NB4 (cell line): Measurements from ENCODE around the gene KNSTRN.
A peak's percentile ranks its signal among the peaks of the same experiment; 100 is the strongest.

Experiments used
- DNase-seq: peaks from one replicate; pipeline ENCODE4 v3.0.0; 2010; ENCODE audit warnings: low read depth
- H3K4me3 ChIP-seq: one replicate; pipeline ENCODE4 v1.5.1; 2011; ENCODE audit warnings: mild to moderate bottlenecking, low read depth, low read length, moderate library complexity
- MYC ChIP-seq: IDR thresholded peaks from 2 replicates; pipeline ENCODE4 v1.6.1; 2011; ENCODE audit warnings: low read depth, low read length
- POLR2A ChIP-seq: IDR thresholded peaks from 2 replicates; pipeline ENCODE4 v1.6.1; 2011; ENCODE audit warnings: mild to moderate bottlenecking; ENCODE audit not compliant: insufficient read length; ENCODE audit errors: extremely low read depth
- TF ChIP-seq, protein P1 (sequence below): IDR thresholded peaks from 2 replicates; pipeline ENCODE4 v1.6.1; 2011; ENCODE audit warnings: low read depth, low read length
- TF ChIP-seq, protein P2 (sequence below): IDR thresholded peaks from one replicate; pipeline ENCODE4 v1.5.1; 2012; ENCODE audit warnings: low read depth, low read length

KNSTRN gene, protein sequence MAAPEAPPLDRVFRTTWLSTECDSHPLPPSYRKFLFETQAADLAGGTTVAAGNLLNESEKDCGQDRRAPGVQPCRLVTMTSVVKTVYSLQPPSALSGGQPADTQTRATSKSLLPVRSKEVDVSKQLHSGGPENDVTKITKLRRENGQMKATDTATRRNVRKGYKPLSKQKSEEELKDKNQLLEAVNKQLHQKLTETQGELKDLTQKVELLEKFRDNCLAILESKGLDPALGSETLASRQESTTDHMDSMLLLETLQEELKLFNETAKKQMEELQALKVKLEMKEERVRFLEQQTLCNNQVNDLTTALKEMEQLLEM

DNA sequence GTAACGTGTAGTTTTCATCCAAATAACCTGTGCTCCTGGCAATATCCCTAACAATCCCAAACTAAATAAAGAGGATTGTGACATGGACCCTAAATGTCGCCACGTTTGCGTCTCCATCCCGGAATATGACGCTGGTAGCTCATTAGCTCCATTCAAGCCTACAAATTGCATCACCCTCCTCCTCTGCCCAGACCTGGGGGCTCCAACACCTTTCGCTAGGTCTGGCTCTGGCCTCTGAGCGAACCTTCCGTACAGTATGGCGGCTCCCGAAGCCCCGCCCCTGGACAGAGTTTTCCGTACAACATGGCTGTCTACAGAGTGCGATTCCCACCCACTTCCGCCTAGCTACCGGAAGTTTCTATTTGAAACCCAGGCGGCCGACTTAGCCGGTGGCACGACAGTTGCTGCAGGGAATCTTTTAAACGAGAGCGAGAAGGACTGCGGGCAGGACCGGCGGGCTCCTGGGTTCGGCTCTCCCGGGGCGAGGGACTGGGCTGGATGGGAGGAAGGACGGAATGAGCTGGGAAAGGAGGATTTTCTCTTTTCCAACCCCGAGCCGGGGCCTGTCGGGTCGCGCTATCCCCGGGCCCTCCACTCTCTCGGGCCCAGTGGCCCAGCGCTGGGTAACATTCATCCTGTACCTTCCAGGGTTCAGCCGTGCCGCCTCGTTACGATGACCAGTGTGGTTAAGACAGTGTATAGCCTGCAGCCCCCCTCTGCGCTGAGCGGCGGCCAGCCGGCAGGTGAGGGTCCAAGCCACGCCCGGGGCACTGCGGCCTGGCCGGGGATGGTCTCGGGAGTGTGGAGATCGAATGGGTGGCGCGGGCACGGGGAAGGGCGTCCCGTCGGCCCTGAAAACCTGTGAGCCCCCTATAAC is at the start of gene KNSTRN:
TSS of gene KNSTRN (plus strand) at position 142 of the 877 bp plus-strand sequence. CDS start at position 257, 115 bp downstream.
- DNase-seq, result peak; percentile 93
- TF ChIP-seq, protein P1, sequence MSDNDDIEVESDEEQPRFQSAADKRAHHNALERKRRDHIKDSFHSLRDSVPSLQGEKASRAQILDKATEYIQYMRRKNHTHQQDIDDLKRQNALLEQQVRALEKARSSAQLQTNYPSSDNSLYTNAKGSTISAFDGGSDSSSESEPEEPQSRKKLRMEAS, result peak; percentile 38
- peak; percentile 68 for TF ChIP-seq POLR2A
- peak; percentile 26; the same call in 1 of the 2 replicates for TF ChIP-seq MYC
- TF ChIP-seq, protein P2, sequence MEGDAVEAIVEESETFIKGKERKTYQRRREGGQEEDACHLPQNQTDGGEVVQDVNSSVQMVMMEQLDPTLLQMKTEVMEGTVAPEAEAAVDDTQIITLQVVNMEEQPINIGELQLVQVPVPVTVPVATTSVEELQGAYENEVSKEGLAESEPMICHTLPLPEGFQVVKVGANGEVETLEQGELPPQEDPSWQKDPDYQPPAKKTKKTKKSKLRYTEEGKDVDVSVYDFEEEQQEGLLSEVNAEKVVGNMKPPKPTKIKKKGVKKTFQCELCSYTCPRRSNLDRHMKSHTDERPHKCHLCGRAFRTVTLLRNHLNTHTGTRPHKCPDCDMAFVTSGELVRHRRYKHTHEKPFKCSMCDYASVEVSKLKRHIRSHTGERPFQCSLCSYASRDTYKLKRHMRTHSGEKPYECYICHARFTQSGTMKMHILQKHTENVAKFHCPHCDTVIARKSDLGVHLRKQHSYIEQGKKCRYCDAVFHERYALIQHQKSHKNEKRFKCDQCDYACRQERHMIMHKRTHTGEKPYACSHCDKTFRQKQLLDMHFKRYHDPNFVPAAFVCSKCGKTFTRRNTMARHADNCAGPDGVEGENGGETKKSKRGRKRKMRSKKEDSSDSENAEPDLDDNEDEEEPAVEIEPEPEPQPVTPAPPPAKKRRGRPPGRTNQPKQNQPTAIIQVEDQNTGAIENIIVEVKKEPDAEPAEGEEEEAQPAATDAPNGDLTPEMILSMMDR, result no peak
- peak within 1 kb of the TSS; percentile 95 for H3K4me3 ChIP-seq

DNA sequence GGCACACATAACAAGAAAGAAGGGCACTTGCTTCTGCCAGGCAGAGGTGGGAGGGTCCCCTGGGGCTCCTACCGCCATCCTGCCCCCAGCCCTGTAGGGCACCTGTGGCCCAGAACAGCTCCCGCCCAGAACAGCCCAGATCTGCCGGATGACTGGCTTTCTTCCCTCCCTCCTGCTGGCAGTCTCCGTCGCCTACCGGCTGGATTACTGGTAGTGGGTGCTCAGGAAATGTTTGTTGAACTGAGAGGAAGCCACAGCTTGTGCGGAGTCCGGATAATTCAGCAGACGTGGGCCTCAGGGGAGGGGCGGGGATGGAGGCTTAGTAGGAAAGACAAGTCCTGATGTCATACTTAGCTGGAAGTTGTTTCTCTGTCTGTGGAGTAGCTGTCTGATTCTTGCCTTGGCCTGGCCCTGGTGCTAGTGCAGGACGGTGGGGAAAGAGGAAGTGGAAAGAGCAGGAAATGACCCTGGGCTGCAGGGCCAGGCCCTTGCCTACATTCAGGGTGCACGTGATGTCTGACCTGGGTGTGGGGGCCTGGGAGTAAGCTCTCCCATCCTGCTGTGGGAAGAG is 48.5 kb upstream of the KNSTRN start:
- TF ChIP-seq, protein P1, result peak; percentile 88; the same call in 1 of the 2 replicates
- TF ChIP-seq, protein P2, result no peak
- TF ChIP-seq POLR2A (peak; percentile 33), MYC (peak; percentile 80)
- DNase-seq, result peak; percentile 95
- H3K4me3 ChIP-seq, result peak overlapping the region; percentile 44

DNA sequence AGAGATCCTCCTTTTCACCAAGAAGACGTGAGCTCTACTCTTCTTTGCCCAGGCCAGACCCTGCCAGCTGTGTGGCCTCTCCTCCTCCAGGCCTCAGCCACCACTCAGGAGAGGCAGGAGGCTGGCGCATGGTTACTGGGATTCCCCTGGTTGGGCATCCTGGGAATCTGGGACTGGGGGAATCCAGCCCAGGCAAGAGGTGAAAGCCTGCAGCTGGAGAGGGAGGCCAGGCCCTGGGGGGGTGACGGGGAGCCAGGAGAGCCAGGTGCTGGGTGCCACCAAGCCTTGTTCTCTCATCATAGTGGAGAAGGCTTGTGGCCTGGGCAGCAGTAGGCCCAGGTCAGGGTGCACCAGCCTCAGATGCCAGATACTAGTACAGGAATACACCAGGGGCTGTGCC is 48.0 kb upstream of the KNSTRN start:
- DNase-seq, result no peak
- no peak for TF ChIP-seq MYC
- TF ChIP-seq, protein P2, result no peak
- no peak for TF ChIP-seq POLR2A
- TF ChIP-seq, protein P1, result no peak
- H3K4me3 ChIP-seq, result peak overlapping the region; percentile 7

DNA sequence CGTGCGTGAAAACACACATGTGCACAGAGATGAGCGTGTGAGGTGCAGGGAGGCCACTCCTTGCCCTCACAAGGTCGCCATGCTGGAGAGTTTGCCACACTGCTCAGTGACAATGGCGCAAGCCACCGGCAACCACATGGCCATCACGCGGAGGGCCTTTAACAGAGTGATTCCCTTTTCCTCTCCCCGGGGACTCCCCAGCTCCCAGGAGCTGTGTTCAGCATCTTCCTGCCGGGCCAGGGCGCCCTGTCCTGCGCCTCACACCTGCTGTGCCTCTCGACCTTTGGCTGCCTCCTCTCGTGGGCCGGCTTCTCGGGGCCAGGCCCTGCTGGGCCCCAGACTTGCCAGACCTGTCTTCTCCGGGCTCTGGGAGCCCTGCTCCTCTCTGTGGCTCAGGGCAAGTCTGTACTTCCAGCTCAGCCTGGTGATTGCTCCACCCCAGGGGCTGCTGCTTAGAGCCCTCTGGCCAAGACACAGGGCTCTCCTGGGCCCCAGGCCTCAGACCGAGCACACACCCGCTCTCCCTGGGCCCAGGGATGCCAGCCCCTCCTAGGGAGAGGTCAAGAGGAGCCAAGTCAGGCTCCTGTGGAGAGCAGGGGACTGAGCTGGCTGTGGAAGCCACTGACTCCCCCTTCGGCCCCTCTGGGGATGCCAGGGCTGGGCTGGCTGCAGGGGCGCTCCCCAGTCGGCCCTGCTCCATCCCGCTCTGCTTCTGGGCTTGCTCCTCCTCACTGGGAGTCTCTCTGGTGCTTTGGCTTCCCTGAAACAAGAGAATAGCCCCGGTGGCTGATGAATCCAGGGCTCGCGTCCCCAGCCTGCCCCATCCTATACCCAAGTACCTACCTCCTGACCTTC is 47.4 kb upstream of the KNSTRN start:
- no peak for TF ChIP-seq MYC
- TF ChIP-seq POLR2A, result no peak
- TF ChIP-seq, protein P2, result no peak
- TF ChIP-seq, protein P1, result peak; percentile 70
- no peak overlapping the region for H3K4me3 ChIP-seq
- peak; percentile 59 for DNase-seq
